HFFc6 (cell line): ENCODE results near the gene STXBP6. TPM values are rescaled to one million over a fixed set of nuclear protein-coding genes. Genes with fewer than 3 reads are reported as not detected.
"Not testable (repeated sequence)": the region's sequence is repeated elsewhere in the genome, so short reads cannot be mapped to it uniquely, and the experiment has no call there.

Experiments used
- DNase-seq: peaks from one replicate; pipeline ENCODE4 v3.0.0-alpha.2; 2018
- H3K27ac Mint-ChIP-seq: 2 replicates; pipeline ENCODE4 v1.8.0; 2020; ENCODE audit warnings: mild to moderate bottlenecking, mixed read lengths
- H3K27me3 Mint-ChIP-seq: 2 replicates; pipeline ENCODE4 v1.8.0; 2021; ENCODE audit warnings: mild to moderate bottlenecking, moderate library complexity, mixed read lengths; ENCODE audit not compliant: insufficient read depth
- H3K36me3 Mint-ChIP-seq: 2 replicates; pipeline ENCODE4 v1.8.0; 2021; ENCODE audit warnings: low read depth, mixed read lengths
- H3K4me1 Mint-ChIP-seq: 2 replicates; pipeline ENCODE4 v1.8.0; 2020; ENCODE audit warnings: low read depth, mixed read lengths
- H3K4me3 Mint-ChIP-seq: 2 replicates; pipeline ENCODE4 v1.8.0; 2020; ENCODE audit warnings: mild to moderate bottlenecking, moderate library complexity, mixed read lengths
- H3K9me3 Mint-ChIP-seq: 2 replicates; pipeline ENCODE4 v1.8.0; 2020; ENCODE audit warnings: mild to moderate bottlenecking, mixed read lengths
- CTCF ChIP-seq: fragments of 200-600 bp; sonication (generic); IDR thresholded peaks from 2 replicates; pipeline ENCODE4 v1.5.0; 2021; ENCODE audit warnings: antibody characterized with exemption, mild to moderate bottlenecking
- total RNA-seq, 6 experiments: library from RNA; stranded (reverse); fragmentation: NEBNext Ultra II Directional; extraction: Animal tissue kit (Norgen Biotek cat#: 25700); gene quantifications; 2 replicates in 1 of 6; 3 replicates in 5 of 6; pipeline ENCODE4 v1.2.3, GENCODE V29; 2021

Gene STXBP6
- total RNA-seq, 6 experiments from 2014 or later, result 15.4 to 17.5 (median 17.0) TPM

DNA sequence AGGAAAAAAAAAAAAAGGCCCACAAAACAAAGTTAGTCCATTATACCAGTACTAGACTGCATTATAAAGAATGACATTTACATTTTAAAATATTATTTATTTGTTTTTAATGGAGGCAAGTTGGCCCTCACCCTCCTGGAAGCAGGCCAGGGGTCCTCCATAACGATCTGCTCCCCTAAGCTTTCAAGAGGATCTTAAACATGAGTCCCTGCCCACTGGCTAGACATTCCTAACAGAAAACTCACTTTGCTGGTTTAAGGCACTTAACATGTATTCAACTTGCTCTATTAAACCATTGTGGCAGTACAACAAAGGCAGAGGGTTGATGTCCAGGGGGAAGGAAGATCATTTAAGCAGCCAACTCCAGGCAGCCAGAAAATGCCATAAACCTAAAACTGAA is 111.4 kb downstream of the STXBP6 start:
- no peak for TF ChIP-seq CTCF
- Mint-ChIP-seq H3K27ac (no peak overlapping the region), H3K4me3 (no peak overlapping the region), H3K36me3 (no peaks in the 10 kb centered on the region), H3K4me1 (peaks cover 55% of the 10 kb centered on the region), H3K27me3 (no peaks in the 10 kb centered on the region), H3K9me3 (no peaks in the 10 kb centered on the region)
- peak; percentile 33 for DNase-seq

- Mint-ChIP-seq H3K27me3 (no peaks in the 10 kb centered on the region), H3K4me3 (no peak overlapping the region), H3K36me3 (no peaks in the 10 kb centered on the region), H3K9me3 (no peaks in the 10 kb centered on the region), H3K27ac (no peak overlapping the region), H3K4me1 (peaks cover 45% of the 10 kb centered on the region)
- DNase-seq, result no peak
- no peak for TF ChIP-seq CTCF
Observed at GRCh38 chr14:24937300-24937699, 112.6 kb downstream of the STXBP6 start.

DNA sequence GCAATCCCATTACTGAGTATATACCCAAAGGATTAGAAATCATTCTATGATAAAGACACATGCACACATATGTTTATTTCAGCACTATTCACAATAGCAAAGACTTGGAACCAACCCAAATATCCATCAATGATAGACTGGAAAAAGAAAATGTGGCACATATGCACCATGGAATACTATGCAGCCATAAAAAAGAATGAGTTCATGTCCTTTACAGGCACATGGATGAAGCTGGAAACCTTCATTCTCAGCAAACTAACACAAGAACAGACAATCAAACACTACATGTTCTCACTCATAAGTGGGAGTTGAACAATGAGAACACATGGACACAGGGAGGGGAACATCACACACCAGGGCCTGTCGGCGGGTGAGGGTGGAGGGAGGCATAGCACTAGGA is 113.2 kb downstream of the STXBP6 start:
- DNase-seq, H3K27me3 Mint-ChIP-seq, H3K27ac Mint-ChIP-seq, H3K4me3 Mint-ChIP-seq, H3K36me3 Mint-ChIP-seq, H3K9me3 Mint-ChIP-seq: not testable (repeated sequence)
- peaks cover 39% of the 10 kb centered on the region for H3K4me1 Mint-ChIP-seq

DNA sequence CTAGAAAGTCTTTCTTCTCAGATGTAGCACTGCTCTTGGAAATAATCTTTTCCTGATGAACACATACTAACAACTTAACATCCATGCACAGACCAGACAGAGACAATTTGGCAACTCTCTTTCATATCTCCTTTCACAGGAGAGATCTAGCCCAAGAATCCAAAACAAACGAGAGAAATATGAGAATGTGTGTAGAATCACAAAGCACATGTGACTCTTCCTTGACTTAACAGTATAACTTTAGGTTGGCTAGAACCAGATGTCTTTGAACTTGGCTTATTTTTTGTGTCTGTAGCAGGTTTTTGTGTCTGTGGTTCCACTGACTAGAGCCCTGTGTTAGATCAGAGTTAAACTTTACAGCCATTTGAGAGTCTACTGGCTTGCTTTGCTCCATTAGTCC is 114.2 kb downstream of the STXBP6 start:
- no peaks in the 10 kb centered on the region for H3K9me3 Mint-ChIP-seq
- DNase-seq, result no peak
- no peak for TF ChIP-seq CTCF

DNA sequence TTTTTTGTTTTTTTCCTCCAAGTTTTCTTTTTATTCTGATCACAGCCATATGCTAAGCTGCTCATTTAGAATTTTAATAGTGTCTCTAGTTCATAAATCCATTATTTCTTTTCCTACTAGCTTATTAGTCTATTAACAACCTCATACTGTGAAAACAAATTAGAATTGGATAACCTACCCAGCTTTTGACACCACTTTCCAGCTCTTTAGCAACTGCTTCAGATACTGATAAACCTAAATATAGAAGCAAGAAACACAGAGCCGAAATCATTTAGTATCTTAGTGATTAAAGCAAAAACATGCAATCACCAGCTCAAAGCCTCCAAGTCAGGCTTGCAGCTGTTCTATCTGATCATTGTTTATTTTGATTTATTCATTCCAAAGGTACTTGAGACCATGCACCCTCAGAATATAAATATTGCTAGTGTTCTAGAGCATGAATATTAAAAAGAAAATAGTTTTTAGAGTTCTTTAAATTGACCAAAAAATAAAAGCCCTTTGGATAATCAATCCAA is 121.5 kb downstream of the STXBP6 start:
- Mint-ChIP-seq H3K27me3 (no peaks in the 10 kb centered on the region), H3K27ac (no peak overlapping the region), H3K4me1 (peaks cover 9% of the 10 kb centered on the region; the same call in 1 of the 2 replicates), H3K4me3 (no peak overlapping the region), H3K36me3 (no peaks in the 10 kb centered on the region), H3K9me3 (no peaks in the 10 kb centered on the region)
- no peak for TF ChIP-seq CTCF
- no peak for DNase-seq

More for the DNA sequence above, 114.2 kb downstream of the STXBP6 start:
- no peak overlapping the region for H3K27ac Mint-ChIP-seq
- peaks cover 30% of the 10 kb centered on the region for H3K4me1 Mint-ChIP-seq
- no peaks in the 10 kb centered on the region for H3K36me3 Mint-ChIP-seq
- H3K27me3 Mint-ChIP-seq, result no peaks in the 10 kb centered on the region
- H3K4me3 Mint-ChIP-seq, result no peak overlapping the region

DNA sequence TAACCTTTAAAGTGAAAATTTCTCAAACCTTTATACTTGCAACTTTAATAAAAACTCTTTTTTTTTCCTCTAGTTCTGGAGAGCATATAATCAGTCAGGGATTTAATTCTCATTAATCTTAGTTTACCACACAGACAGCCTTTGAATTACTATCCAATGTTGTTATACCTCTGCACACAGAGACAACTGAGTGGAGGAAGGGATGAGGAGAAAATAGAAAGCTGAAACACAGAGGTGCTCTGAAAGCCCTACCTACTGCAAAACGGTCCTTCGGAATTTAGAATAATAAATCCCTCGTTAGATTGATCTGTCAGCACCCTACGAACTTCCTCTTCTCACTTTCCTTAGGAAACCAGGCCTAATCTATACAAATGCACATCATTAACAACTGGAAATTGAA is 122.1 kb downstream of the STXBP6 start:
- peaks cover 9% of the 10 kb centered on the region; the same call in 1 of the 2 replicates for H3K4me1 Mint-ChIP-seq
- no peaks in the 10 kb centered on the region for H3K36me3 Mint-ChIP-seq
- no peaks in the 10 kb centered on the region for H3K9me3 Mint-ChIP-seq
- no peak overlapping the region for H3K4me3 Mint-ChIP-seq
- DNase-seq, result no peak
- TF ChIP-seq CTCF, result no peak
- H3K27ac Mint-ChIP-seq, result no peak overlapping the region
- H3K27me3 Mint-ChIP-seq, result no peaks in the 10 kb centered on the region
